OCI-LY1 (cell line): Measurements from ENCODE around the gene EHF.

Experiments used
- H2AFZ ChIP-seq: fragments of 200-600 bp; sonication (generic), shearing (Covaris generic); 2 replicates; pipeline ENCODE4 v1.6.0; 2014; ENCODE audit warnings: antibody characterized with exemption, mild to moderate bottlenecking, low read length
- H3F3A ChIP-seq: fragments of 200-600 bp; sonication (generic), shearing (Covaris generic); 2 replicates; pipeline ENCODE4 v1.6.0; 2014; ENCODE audit warnings: mild to moderate bottlenecking, antibody characterized with exemption, low read length, moderate library complexity; ENCODE audit not compliant: insufficient read depth
- H3K27ac ChIP-seq: fragments of 200-600 bp; sonication (generic); 2 replicates; pipeline ENCODE4 v1.5.1; 2014; ENCODE audit warnings: low read length, mixed run types, mild to moderate bottlenecking, low read depth; ENCODE audit not compliant: poor library complexity, severe bottlenecking
- H3K27me3 ChIP-seq: fragments of 200-600 bp; sonication (generic); 2 replicates; pipeline ENCODE4 v1.6.0; 2014; ENCODE audit warnings: antibody characterized with exemption, mild to moderate bottlenecking, low read length, moderate library complexity; ENCODE audit not compliant: insufficient read depth
- H3K36me3 ChIP-seq: fragments of 200-600 bp; sonication (generic); 2 replicates; pipeline ENCODE4 v1.6.1; 2014; ENCODE audit warnings: mild to moderate bottlenecking, antibody characterized with exemption, low read length, moderate library complexity, mixed read lengths; ENCODE audit not compliant: insufficient read depth
- H3K4me1 ChIP-seq: fragments of 200-600 bp; sonication (generic); 2 replicates; pipeline ENCODE4 v1.5.1; 2014; ENCODE audit warnings: mild to moderate bottlenecking, low read length, moderate library complexity; ENCODE audit not compliant: insufficient read depth, severe bottlenecking
- H3K4me2 ChIP-seq: fragments of 200-600 bp; sonication (generic), shearing (Covaris generic); 2 replicates; pipeline ENCODE4 v1.6.1; 2014; ENCODE audit warnings: low read length
- H3K4me3 ChIP-seq: fragments of 200-600 bp; sonication (generic); 2 replicates; pipeline ENCODE4 v1.5.1; 2014; ENCODE audit warnings: low read length, low read depth, mild to moderate bottlenecking, mixed read lengths; ENCODE audit not compliant: poor library complexity, severe bottlenecking
- H3K79me2 ChIP-seq: fragments of 200-600 bp; shearing (Covaris generic); 2 replicates; pipeline ENCODE4 v1.6.1; 2016; ENCODE audit warnings: mixed run types, low read length, mixed read lengths; ENCODE audit not compliant: insufficient read depth
- H3K9ac ChIP-seq: fragments of 200-600 bp; sonication (generic), shearing (Covaris generic); 2 replicates; pipeline ENCODE4 v1.6.1; 2014; ENCODE audit warnings: mild to moderate bottlenecking, low read length, mixed read lengths
- H3K9me2 ChIP-seq: fragments of 200-600 bp; sonication (generic), shearing (Covaris generic); 2 replicates; pipeline ENCODE4 v1.6.1; 2014; ENCODE audit warnings: low read depth, mild to moderate bottlenecking, low read length, mixed read lengths
- H3K9me3 ChIP-seq: fragments of 200-600 bp; shearing (Covaris generic); 2 replicates; pipeline ENCODE4 v1.6.1; 2014; ENCODE audit warnings: low read length, mixed read lengths
- H4K20me1 ChIP-seq: fragments of 200-600 bp; sonication (generic), shearing (Covaris generic); 2 replicates; pipeline ENCODE4 v1.6.0; 2016; ENCODE audit warnings: mild to moderate bottlenecking, low read length; ENCODE audit not compliant: insufficient read depth
- CTCF ChIP-seq: fragments of 200-600 bp; sonication (generic), shearing (Covaris generic); IDR thresholded peaks from 2 replicates; pipeline ENCODE4 v1.5.1; 2017; ENCODE audit warnings: mild to moderate bottlenecking, antibody characterized with exemption, low read length, moderate library complexity, mixed read lengths
- EZH2 ChIP-seq: fragments of 200-600 bp; sonication (generic), shearing (Covaris generic); IDR thresholded peaks from 2 replicates; pipeline ENCODE4 v1.8.0; 2017; ENCODE audit warnings: borderline replicate concordance, mixed run types, mild to moderate bottlenecking, antibody characterized with exemption, low read length, moderate library complexity, mixed read lengths

EHF gene

GRCh38 chr11:34605481-34606325, 15.2 kb upstream of the EHF start:
- Histone ChIP-seq H3K4me1 (no peaks in the 10 kb centered on the region), H3K36me3 (no peaks in the 10 kb centered on the region), H3K79me2 (no peaks in the 10 kb centered on the region), H4K20me1 (no peaks in the 10 kb centered on the region), H3K9ac (no peak overlapping the region), H3K27ac (no peak overlapping the region), H2AFZ (no peak overlapping the region), H3K27me3 (no peaks in the 10 kb centered on the region), H3K9me2 (no peaks in the 10 kb centered on the region), H3K4me3 (no peak overlapping the region), H3K9me3 (no peaks in the 10 kb centered on the region), H3K4me2 (no peak overlapping the region), H3F3A (no peaks in the 10 kb centered on the region)
- TF ChIP-seq EZH2 (no peak), CTCF (no peak)

DNA sequence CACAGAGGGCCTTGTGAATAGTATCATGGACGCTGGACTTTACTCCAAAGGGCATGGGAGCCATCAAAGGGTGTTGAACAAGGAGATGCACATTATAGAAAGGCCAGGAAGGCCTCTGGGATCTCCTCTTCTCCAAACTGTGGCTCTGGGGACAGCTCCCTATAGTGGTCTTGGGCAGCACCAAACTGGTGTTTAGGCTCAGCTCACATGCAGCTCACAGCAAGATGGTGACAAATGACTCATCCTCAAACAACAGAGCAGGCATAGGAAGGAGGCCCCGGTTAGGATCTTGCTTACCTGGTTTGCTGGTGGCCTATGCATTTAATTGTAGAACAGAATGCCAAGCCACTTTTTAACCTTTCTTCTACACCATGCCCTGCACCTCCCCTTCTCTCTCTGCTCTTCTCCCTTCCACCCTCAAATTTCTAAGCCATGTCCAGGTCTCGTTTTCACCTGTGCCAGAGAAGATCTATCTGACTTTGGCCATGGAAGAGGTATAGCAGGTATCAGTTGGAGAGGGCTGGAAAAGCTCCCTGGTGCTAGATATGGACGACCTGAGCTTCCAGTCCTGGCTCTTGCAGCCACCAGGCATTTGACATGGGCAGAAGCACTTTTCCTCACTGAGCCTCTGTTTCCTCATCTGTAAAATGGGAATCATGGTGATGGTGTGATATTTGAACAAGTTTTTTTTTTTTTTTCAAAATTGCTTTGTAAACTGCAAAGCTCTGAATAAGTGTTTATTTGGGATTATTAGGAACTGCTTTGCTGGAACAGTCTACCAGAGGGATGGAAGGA, 14.4 kb upstream of the EHF start:
- Histone ChIP-seq H3K9me2 (no peaks in the 10 kb centered on the region), H3K9ac (no peak overlapping the region), H3K9me3 (no peaks in the 10 kb centered on the region), H3K27me3 (no peaks in the 10 kb centered on the region), H2AFZ (no peak overlapping the region), H3K4me2 (no peak overlapping the region), H3K79me2 (no peaks in the 10 kb centered on the region), H3K4me3 (no peak overlapping the region), H3K36me3 (no peaks in the 10 kb centered on the region), H3F3A (no peaks in the 10 kb centered on the region), H4K20me1 (no peaks in the 10 kb centered on the region), H3K27ac (no peak overlapping the region), H3K4me1 (no peaks in the 10 kb centered on the region)
- TF ChIP-seq EZH2, result no peak
- TF ChIP-seq CTCF, result no peak

- Histone ChIP-seq H3K79me2 (no peaks in the 10 kb centered on the region), H3K36me3 (no peaks in the 10 kb centered on the region), H3K4me1 (no peaks in the 10 kb centered on the region), H3K9me3 (no peaks in the 10 kb centered on the region), H3K9ac (no peak overlapping the region), H3K27me3 (no peaks in the 10 kb centered on the region), H4K20me1 (no peaks in the 10 kb centered on the region), H3K9me2 (no peaks in the 10 kb centered on the region), H3K27ac (no peak overlapping the region), H3K4me2 (no peak overlapping the region), H3K4me3 (no peak overlapping the region), H3F3A (no peaks in the 10 kb centered on the region), H2AFZ (no peak overlapping the region)
- TF ChIP-seq EZH2, result no peak
- no peak for TF ChIP-seq CTCF
Measured at GRCh38 chr11:34609187-34609751, 11.6 kb upstream of the EHF start.
